ENCODE measurements around the gene ASAP2.

DNA sequence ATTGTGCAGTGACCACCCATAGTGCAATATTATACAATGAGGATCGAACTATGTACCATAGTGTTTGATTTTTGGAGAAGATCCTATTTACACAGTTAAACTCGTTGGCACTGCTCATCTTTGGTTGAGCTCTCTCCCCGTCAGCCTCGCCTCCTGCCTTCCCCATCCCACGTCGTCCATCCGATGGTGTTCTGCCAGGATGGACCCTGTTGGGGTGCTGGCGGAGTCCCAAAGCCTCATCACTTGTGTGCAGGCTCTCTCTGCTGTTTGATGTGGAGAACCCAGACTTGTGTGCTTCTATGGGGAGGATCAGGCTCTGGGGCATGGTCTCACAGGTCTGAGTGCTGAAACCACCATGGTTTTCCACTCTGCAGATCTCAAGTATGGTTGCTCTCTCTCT is 131.3 kb downstream of the ASAP2 start:
- TF ChIP-seq EZH2 (IDR thresholded peaks at IDR 0.05), result no peak
- no peak for TF ChIP-seq POLR2AphosphoS5 (IDR thresholded peaks at IDR 0.05; ENCODE audit: borderline replicate concordance, low read depth, low read length)

Data from SK-N-MC (cell line).